ENCODE measurements around the gene GABBR2. TPM values are rescaled to one million over a fixed set of nuclear protein-coding genes. Genes with fewer than 3 reads are reported as not detected.

GABBR2 gene
- total RNA-seq, 1 donor, result not detected

DNA sequence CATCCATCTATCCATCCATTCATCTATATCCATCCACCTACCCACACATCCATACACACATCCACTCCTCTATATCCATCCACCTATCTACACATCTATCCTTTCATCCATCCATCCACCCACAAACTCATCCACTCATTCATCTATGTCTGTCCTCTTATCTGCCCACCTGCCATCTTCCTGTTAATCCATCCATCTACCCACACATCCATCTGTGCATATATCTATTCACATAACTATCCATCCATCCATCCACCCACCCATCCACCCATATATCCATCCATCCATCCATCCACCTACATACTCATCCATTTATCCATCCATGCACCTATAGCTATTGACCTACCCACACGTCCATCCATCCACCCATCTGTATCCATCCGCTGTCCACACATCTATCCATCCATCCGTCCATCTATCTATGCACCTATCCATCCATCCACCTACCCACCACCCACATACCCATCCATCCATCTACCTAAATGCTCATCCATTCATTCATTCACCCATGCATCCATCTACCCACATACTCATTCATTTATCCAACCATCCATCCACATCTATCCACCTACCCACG, 271.2 kb downstream of the GABBR2 start:
- H3K4me3 ChIP-seq (ENCODE audit: low read depth, low read length), result no peak overlapping the region
- no peak for TF ChIP-seq CTCF (IDR thresholded peaks at IDR 0.05; ENCODE audit: insufficient read depth, low read depth, low read length)
- no peak for DNase-seq (ENCODE audit: low read depth)

DNA sequence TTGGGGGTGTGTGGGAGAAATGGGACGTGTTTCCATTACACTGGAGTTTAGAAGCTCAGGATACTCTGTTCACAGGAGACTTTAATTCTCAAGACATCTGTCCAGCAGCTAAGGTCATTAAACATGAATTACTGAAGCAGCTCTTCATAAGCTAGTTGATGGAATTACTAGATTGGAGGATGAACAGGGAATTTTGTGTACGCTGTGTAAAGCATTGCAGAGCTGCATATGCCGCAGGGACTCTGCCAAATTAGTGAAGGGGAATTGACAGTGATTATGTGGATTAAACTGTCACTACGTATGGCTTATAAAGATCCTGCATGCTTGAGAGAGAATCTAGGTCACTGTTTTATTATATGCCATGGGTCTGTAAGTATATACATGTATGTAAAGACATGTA, 275.8 kb downstream of the GABBR2 start:
- H3K4me3 ChIP-seq (ENCODE audit: low read depth, low read length), result no peak overlapping the region
- no peak for TF ChIP-seq CTCF (IDR thresholded peaks at IDR 0.05; ENCODE audit: insufficient read depth, low read depth, low read length)
- DNase-seq (ENCODE audit: low read depth), result no peak

DNA sequence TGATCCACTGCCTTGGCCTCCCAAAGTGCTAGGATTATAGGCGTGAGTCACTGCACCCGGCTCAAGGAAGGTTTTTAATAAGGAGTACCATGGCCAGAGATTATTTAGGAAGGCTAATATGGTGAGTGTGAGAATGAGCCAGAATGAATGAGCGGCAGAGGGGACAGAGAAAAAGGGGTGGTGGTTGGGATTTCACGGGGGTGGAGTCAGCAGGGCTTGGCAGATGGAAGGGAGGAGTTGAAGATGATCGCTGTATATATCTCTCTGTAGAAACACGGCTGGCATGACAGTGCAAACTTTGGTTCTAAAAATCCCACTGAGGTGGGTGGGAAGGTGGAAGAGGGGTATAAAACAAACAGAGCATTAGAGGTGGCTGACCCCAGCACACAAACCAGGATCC, 276.6 kb downstream of the GABBR2 start:
- H3K4me3 ChIP-seq (ENCODE audit: low read depth, low read length), result no peak overlapping the region
- no peak for DNase-seq (ENCODE audit: low read depth)
- no peak for TF ChIP-seq CTCF (IDR thresholded peaks at IDR 0.05; ENCODE audit: insufficient read depth, low read depth, low read length)

DNA sequence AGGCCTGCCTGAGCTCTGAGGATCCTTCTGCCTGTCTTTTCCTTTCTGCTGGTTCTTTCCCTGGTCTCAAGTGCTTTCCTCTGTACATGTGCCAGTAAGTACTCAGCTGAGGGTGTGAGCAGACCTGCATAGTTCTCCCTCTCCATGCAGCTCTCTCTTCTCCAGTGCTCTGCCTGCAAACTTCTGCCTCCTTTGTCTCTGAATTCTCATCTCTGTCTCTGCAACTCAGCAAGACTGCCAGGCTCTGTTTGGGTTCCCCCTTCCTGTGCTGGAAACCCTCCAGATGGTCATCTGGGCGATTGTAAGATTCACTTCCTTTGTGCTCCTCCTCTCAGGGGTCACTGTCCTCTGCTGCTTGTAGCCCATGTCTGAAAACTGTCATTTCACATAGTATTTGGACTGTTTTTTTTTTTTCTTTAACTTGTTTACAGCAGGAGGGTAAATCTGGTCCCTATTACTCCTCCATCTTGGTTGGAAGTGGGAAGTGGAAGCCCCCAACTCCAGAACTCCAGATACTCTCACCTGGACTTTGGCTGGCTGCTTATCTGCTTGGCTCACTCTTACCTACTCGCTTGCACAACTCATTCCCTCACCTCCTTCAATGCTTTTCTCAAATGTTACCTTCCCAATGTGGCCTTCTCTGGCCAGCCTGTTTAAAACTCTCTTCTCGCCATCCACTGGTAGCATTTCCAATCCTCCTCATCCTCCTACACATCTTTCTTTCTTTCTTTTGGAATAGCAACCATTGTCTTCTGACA, 278.0 kb downstream of the GABBR2 start:
- TF ChIP-seq CTCF (IDR thresholded peaks at IDR 0.05; ENCODE audit: insufficient read depth, low read depth, low read length), result no peak
- peak; percentile 29 for DNase-seq (ENCODE audit: low read depth)
- no peak overlapping the region for H3K4me3 ChIP-seq (ENCODE audit: low read depth, low read length)

DNA sequence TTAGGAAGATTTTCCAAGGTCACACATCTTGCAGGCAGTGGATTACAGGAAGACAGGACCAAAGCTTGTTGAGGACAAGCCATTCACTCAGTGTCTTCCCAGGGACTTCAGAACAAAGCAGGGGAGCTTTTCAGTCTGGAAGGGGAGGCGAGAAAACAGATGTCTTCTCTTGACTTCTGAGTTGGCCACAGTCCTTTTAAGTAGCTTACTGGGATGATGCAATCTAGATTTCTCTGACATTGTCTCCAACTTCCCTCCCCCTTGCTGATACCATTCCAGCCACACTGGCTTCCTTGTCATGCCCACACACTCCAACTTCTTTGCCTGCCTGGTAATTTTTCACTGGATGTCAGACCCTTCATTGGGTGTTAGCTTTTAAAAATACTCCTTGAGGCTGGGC, 279.1 kb downstream of the GABBR2 start:
- peak; percentile 77 for DNase-seq (ENCODE audit: low read depth)
- no peak overlapping the region for H3K4me3 ChIP-seq (ENCODE audit: low read depth, low read length)
- TF ChIP-seq CTCF (IDR thresholded peaks at IDR 0.05; ENCODE audit: insufficient read depth, low read depth, low read length), result no peak

GRCh38 chr9:98428454-98428853, 280.3 kb downstream of the GABBR2 start:
- DNase-seq (ENCODE audit: low read depth), result no peak
- H3K4me3 ChIP-seq (ENCODE audit: low read depth, low read length), result no peak overlapping the region
- TF ChIP-seq CTCF (IDR thresholded peaks at IDR 0.05; ENCODE audit: insufficient read depth, low read depth, low read length), result no peak

All from fibroblast of villous mesenchyme (primary cell).